ENCODE results near the gene CAMK4.

Gene CAMK4

GRCh38 chr5:111537141-111538024 is 313.2 kb downstream of the CAMK4 start:
- no peak for DNase-seq (ENCODE audit: low read depth in 2 of 2)
